Activated T-cell treated with anti-CD3 and anti-CD28 coated beads for 4 hours (primary cell): ENCODE results near the gene TLNRD1.

ENCODE experiments used
- DNase-seq: peaks from one replicate; pipeline ENCODE4 v3.0.0-alpha.2; 2020

TLNRD1 gene

GRCh38 chr15:80978685-80979329 is 21.9 kb upstream of the TLNRD1 start:
- no peak for DNase-seq

DNA sequence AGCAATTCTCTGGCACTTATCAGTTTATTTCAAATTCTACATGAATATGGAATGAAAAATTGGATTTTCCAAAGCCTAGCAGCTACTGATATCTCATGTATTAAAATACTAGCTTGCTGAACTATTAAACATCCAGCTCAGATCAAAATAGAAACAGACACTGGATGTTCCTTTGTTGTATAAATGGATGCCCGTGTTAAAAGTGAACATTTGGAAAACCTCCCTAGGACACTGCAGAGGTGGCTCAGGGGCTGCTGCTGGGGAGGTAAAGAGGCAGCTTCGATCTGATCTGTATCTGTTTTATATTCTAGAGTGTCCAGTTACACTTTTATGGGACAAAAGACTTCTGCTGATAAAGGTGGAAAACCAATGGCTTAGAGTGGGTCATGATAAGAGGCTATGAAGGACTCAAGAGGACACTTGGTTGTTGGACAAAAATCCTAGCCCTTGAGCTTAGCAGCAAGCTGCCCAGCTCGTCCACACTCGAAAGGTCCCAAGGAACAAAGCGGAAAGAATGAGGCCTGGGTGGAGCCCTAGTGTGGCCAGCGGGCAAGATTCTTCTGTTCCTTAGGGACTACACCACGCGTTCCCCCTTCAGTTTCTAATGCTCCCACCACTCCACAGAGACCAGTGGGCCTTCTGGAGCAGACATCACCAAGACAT is 21.1 kb upstream of the TLNRD1 start:
- DNase-seq, result no peak

DNA sequence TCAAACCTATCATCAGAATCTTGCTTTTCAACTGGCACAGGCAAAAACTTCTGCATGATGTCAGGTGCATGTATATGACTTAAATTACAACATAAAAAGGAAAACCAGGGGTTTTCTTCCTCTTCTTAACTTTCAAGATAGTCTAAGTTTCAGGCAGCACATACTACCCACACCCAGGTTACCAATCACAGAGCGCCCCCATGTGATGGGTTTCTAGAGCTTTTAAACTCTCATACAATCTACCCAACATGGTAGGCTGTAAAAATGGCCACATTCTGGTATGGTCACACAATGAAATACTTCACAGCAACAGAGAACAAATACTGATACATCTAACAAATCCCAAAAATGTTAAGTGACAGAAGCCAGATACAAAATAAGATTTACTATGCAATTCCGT is 18.5 kb upstream of the TLNRD1 start:
- no peak for DNase-seq

GRCh38 chr15:80982839-80983238 is 17.9 kb upstream of the TLNRD1 start:
- no peak for DNase-seq

DNA sequence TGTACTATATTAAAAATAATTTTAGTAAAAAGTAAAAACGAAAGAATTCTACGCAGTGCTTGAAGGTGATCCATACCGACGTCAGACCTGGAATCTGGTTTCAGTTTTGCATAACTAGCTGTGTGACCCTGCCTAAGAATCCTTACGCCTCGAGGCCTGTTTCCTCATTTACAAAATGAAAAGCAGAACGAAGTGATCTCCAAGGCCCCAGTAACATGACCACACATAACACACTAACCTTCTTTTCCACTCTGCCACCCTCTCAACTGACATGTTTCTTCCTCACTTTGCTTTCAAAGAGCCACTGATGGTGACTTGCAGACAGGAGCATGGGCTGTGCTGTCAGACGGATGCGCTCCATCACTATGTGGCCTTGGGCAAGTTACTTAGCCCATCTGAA is 15.9 kb upstream of the TLNRD1 start:
- no peak for DNase-seq

DNA sequence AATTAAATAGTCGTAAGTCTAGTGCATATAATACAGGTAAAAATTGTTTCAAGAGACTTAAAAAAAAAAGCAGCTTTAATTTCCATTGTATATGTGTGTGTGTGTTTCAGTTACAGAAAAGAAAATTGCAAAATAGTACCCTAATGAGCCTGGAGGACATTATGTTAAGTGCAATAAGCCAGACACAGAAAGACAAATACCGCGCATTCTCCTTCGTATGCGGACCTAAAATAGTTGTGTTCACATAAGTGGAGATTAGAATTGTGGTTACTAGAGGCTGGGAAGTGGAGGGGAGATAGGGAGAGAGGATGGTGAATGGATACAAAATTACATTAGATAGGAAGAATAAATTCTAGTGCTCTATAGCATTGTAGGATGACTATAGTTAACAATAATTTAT is 14.7 kb upstream of the TLNRD1 start:
- no peak for DNase-seq

GRCh38 chr15:80986487-80986886 is 14.2 kb upstream of the TLNRD1 start:
- no peak for DNase-seq

DNA sequence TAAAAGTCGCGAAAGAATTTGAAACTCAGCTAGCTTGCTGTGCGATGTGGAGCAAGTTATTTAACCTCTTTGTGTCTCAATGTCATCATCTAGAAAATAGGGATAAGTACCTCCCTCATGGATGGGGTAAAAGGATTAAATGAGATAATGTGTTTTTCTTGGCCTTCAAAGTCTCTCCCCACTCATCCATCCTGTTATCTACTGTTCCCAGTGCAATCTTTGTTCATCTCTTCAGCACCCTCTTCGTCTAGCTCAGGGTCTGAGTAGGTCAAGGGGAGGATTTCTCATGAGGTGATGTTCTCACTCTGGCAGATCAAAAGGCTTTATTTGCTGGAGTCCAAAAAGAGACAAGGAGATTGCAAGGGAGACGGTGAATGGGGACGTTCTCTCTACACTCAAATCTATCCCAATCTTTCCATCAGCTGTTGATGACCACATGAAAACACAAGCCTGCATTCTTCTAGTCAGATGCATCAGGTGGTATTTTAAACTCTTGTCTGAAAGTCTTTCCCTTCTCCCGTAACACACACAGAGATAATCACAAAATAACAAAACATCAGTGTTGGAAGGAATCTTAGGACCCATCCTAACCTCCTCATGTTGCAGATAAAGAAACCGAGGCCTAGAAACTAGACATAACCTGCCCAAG is 12.5 kb upstream of the TLNRD1 start:
- no peak for DNase-seq

- DNase-seq, result no peak
Observed at GRCh38 chr15:80989081-80989517, 11.6 kb upstream of the TLNRD1 start.

- peak; percentile 99 for DNase-seq
Observed at GRCh38 chr15:80989518-80990478, 10.9 kb upstream of the TLNRD1 start, which contains the start of gene MESD. TSS of gene MESD (minus strand) at chr15:80989819. CDS start at chr15:80989791, 28 bp downstream.

DNA sequence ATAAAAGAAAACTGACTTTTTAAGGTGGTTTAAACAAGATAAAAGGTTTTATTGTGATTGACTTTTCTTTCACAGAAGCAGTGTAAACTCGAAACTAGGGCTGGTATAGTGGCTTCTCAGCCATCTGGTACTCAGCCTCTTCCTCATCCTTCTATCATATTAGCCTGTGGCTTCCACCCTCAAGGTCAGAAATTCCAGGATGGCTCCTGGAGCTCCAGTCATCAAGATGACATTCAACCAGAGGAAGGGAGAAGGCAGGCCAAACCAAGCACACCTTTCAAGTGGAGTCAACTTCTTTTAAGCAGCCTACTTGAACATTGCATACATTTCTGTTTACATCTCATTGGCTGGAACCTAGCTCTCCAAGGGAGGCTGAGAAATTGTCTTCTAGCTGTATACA is 9.8 kb upstream of the TLNRD1 start:
- no peak for DNase-seq

- DNase-seq, result no peak
Observed at GRCh38 chr15:80991421-80991820, 9.3 kb upstream of the TLNRD1 start.

GRCh38 chr15:80992006-80992405 is 8.7 kb upstream of the TLNRD1 start:
- DNase-seq, result no peak

DNA sequence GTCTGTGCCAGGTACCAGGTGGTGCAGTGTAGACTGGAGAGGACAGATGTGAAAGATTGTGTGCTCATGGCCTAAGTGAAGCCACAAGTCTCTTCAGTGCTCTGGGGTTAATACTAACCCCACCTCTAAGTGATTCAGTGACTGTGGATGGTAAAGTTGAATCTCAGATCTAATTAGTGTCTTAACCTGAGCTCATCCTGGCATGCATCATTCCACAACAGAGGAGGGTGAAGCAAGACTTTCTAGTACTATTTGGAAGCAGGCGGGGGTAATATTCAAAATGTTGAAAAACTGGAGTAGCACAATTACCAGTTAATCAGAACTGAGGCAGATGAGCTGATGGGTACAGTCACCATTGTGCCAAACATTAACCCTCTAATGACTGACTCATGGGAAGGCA is 8.3 kb upstream of the TLNRD1 start:
- DNase-seq, result no peak

DNA sequence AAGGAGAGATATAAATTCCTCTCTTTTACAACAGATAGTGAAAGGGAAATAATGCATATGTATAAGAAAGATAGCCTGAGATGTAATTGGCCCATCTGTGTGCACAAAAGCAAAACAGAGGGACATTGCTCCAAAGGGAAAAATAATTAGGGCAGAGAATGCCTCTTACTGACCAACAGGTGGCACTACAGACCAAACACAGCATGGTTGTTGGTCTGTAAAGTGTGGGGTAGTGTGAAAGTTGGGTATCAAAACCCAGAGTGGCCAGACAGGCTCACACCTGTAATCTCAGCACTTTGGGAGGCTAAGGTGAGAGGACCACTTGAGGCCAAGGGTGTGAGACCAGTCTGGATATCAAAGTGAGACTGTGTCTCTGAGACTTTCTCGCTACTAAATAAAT is 4.5 kb upstream of the TLNRD1 start:
- no peak for DNase-seq

GRCh38 chr15:80997692-80998091 is 3.0 kb upstream of the TLNRD1 start:
- DNase-seq, result no peak

DNA sequence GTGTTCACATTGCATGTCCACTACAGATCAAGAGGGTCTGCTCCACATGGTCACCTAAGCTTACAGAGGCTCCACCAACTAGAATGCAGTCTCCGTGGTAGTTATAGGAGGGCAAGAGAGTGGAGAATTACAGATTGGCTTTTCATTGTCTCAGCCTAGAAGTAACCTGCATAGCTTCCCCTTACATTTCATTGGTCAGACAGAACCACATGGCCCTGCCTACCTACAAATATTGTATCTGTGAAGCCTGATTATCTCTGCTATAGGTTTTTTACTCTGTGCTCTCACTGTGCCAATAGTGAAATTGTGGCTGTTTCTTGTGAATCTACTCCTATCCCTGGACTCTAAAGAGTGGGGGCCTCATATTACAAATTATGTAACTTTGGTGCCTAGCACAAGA is 2.5 kb upstream of the TLNRD1 start:
- DNase-seq, result no peak

DNA sequence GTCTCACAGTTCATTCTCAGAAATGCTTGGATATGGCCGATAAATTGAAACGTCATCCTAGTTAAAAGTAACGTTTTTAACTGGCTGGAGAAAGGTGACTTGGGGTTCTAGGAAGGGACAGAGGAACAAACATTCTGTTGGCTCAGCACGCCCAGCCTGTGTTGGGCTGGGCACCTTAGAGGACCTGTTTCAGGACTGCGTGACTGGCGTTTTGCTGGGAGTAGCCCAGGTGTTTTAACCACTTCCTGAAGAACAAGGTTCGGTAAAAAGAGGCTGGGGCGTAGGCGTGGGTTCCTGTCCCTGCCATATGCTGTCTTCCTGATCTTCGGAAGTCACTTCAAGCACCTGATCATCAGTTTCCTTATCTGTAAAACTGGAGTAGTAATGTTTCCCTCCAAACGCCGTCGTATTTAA is 1.1 kb upstream of the TLNRD1 start:
- DNase-seq, result peak; percentile 35

- no peak for DNase-seq
Observed at GRCh38 chr15:81000144-81000623, 539 bp upstream of the TLNRD1 start.

DNA sequence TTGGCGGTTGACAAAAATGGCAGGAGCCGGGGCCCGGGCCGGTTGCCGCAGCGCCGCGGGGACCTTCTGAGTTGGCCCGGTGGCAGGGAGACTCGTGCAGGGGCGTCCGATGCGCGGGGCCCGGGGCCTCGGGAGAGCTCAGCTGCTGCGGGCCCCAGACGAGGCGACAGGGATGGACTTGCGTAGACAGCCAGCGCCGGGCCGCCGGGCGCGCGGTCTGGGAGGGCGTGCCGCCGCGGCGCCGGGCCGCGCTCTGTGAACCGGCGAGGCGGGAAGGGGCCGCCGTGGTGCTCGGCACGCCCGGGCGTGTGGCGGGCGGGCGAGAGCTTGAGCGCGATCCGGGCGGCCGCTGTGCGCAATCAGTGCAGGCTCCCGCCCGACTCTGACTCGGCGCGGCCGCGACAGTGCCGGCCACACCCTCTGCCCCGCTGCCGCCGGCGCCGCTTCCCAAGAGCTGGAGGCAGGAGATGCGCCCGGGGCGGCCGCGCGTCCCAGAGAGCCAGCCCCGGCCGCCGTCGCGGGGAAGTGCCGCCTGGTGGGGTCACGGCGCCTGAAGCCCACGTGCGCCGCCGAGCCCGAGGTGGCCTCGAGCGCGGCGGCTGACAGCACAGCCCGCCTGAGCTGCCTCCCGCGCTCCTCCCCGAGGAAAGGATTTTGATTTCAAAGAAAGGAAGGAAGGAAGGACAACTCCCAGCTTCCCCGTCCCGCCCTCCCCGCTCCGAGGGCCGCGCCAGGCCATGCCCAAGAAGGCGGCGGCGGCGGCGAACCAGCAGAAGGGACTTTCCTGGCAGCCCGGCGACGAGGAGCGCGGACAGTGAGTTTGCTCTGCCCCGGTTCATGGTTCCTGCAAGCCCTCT is 657 bp downstream of the TLNRD1 start:
- DNase-seq, result no peak

- no peak for DNase-seq
Observed at GRCh38 chr15:81002009-81002330, 1.2 kb downstream of the TLNRD1 start.
